Germinal center (tissue), 1 donor: ENCODE measurements around the gene DBN1.
"Not testable (repeated sequence)": the region's sequence is repeated elsewhere in the genome, so short reads cannot be mapped to it uniquely, and the experiment has no call there.

Experiments used
- DNase-seq: peaks from one replicate; pipeline ENCODE4 v3.0.0; 2012; ENCODE audit warnings: mixed read lengths, low spot score

DBN1 gene

GRCh38 chr5:177490992-177491391 is 17.6 kb upstream of the DBN1 start:
- DNase-seq, result no peak

- no peak for DNase-seq
Measured at GRCh38 chr5:177490311-177490991, 17.0 kb upstream of the DBN1 start.

GRCh38 chr5:177489119-177489716 is 15.8 kb upstream of the DBN1 start:
- no peak for DNase-seq

- DNase-seq, result no peak
Measured at GRCh38 chr5:177487975-177488374, 14.5 kb upstream of the DBN1 start.

- DNase-seq, result no peak
Measured at GRCh38 chr5:177487144-177487543, 13.7 kb upstream of the DBN1 start.

- DNase-seq, result no peak
Measured at GRCh38 chr5:177486256-177486655, 12.8 kb upstream of the DBN1 start.

- DNase-seq, result not testable (repeated sequence)
Measured at GRCh38 chr5:177485753-177486152, 12.3 kb upstream of the DBN1 start.

GRCh38 chr5:177484902-177485549 is 11.6 kb upstream of the DBN1 start:
- DNase-seq, result no peak

- no peak for DNase-seq
Measured at GRCh38 chr5:177483994-177484901, 10.8 kb upstream of the DBN1 start.

- DNase-seq, result no peak
Measured at GRCh38 chr5:177483042-177483441, 9.6 kb upstream of the DBN1 start.

GRCh38 chr5:177482359-177482795 is 8.9 kb upstream of the DBN1 start:
- no peak for DNase-seq

- DNase-seq, result no peak
Measured at GRCh38 chr5:177479774-177480173, 6.3 kb upstream of the DBN1 start.

GRCh38 chr5:177478711-177479646 is 5.5 kb upstream of the DBN1 start:
- DNase-seq, result no peak

- no peak for DNase-seq
Measured at GRCh38 chr5:177477701-177478477, 4.5 kb upstream of the DBN1 start.

- no peak for DNase-seq
Measured at GRCh38 chr5:177476531-177477233, 3.2 kb upstream of the DBN1 start.

- DNase-seq, result no peak
Measured at GRCh38 chr5:177475563-177476427, 2.4 kb upstream of the DBN1 start.

- DNase-seq, result no peak
Measured at GRCh38 chr5:177474846-177475562, 1.6 kb upstream of the DBN1 start.

- no peak for DNase-seq
Measured at GRCh38 chr5:177474002-177474476, 605 bp upstream of the DBN1 start.
